ENCODE results near the gene TMEM183A. TPM values are rescaled to one million over a fixed set of nuclear protein-coding genes. Genes with fewer than 3 reads are reported as not detected.

TMEM183A gene
- total RNA-seq, 1 experiment from 2014 or later, result 119 TPM

- Histone ChIP-seq H3K9ac (ENCODE audit: low read length) (no peak overlapping the region), H3K9me3 (ENCODE audit: low read length) (no peaks in the 10 kb centered on the region), H4K20me1 (ENCODE audit: low read length) (no peaks in the 10 kb centered on the region), H3K9me2 (replicated peaks; ENCODE audit: low read length) (no peaks in the 10 kb centered on the region), H3K4me3 (ENCODE audit: low read length) (no peak overlapping the region), H3K4me1 (ENCODE audit: insufficient read depth, low read length) (no peaks in the 10 kb centered on the region), H3F3A (ENCODE audit: low read length, unreplicated experiment) (no peaks in the 10 kb centered on the region), H3K27ac (ENCODE audit: low read length) (no peak overlapping the region), H3K27me3 (ENCODE audit: low read length) (no peaks in the 10 kb centered on the region), H3K4me2 (ENCODE audit: low read length) (no peak overlapping the region), H3K36me3 (ENCODE audit: low read depth, low read length) (no peaks in the 10 kb centered on the region), H2AFZ (ENCODE audit: low read length) (no peak overlapping the region), H3K79me2 (ENCODE audit: low read length) (no peaks in the 10 kb centered on the region)
- POLR2A ChIA-PET (ENCODE audit: unreplicated experiment), result no interaction called here
- no peak for ATAC-seq
- TF ChIP-seq EZH2phosphoT487 (IDR thresholded peaks at IDR 0.05; ENCODE audit: borderline replicate concordance, low read length) (no peak), EZH2 (IDR thresholded peaks at IDR 0.05; ENCODE audit: low read length, unreplicated experiment) (no peak), CTCF (conservative IDR thresholded peaks at IDR 0.05; ENCODE audit: low read depth, low read length) (no peak)
- intact Hi-C loops (cut with micrococcal nuclease), result no loop called here
- DNase-seq, result no peak
- no TSS peak for BruUV-seq (replicated peaks)
- CTCF ChIA-PET, result no interaction called here
Observed at GRCh38 chr1:203066965-203067364, 59.8 kb downstream of the TMEM183A start.

GRCh38 chr1:203069030-203069747, 62.0 kb downstream of the TMEM183A start:
- no peak for DNase-seq
- H3K79me2 ChIP-seq (ENCODE audit: low read length), result no peaks in the 10 kb centered on the region
- H3K4me3 ChIP-seq (ENCODE audit: low read length), result no peak overlapping the region
- intact Hi-C loops (cut with micrococcal nuclease), result no loop called here
- no peaks in the 10 kb centered on the region for H3K9me3 ChIP-seq (ENCODE audit: low read length)
- no peaks in the 10 kb centered on the region for H3K4me1 ChIP-seq (ENCODE audit: insufficient read depth, low read length)
- ChIA-PET POLR2A (ENCODE audit: unreplicated experiment) (no interaction called here), CTCF (interaction anchor here (0.6 kb wide), 1 partner anchor 58 kb away, joined by 7 read pairs; no protein-coding TSS in a partner anchor)
- H3K27ac ChIP-seq (ENCODE audit: low read length), result no peak overlapping the region
- no peak overlapping the region for H2AFZ ChIP-seq (ENCODE audit: low read length)
- TF ChIP-seq EZH2 (IDR thresholded peaks at IDR 0.05; ENCODE audit: low read length, unreplicated experiment) (no peak), CTCF (conservative IDR thresholded peaks at IDR 0.05; ENCODE audit: low read depth, low read length) (no peak), EZH2phosphoT487 (IDR thresholded peaks at IDR 0.05; ENCODE audit: borderline replicate concordance, low read length) (no peak)
- no TSS peak for BruUV-seq (replicated peaks)
- H3K36me3 ChIP-seq (ENCODE audit: low read depth, low read length), result no peaks in the 10 kb centered on the region
- H3K27me3 ChIP-seq (ENCODE audit: low read length), result no peaks in the 10 kb centered on the region
- H3K4me2 ChIP-seq (ENCODE audit: low read length), result no peak overlapping the region
- H3K9ac ChIP-seq (ENCODE audit: low read length), result no peak overlapping the region
- no peaks in the 10 kb centered on the region for H4K20me1 ChIP-seq (ENCODE audit: low read length)
- H3K9me2 ChIP-seq (replicated peaks; ENCODE audit: low read length), result no peaks in the 10 kb centered on the region
- no peaks in the 10 kb centered on the region for H3F3A ChIP-seq (ENCODE audit: low read length, unreplicated experiment)
- no peak for ATAC-seq

- TF ChIP-seq EZH2 (IDR thresholded peaks at IDR 0.05; ENCODE audit: low read length, unreplicated experiment) (no peak), CTCF (conservative IDR thresholded peaks at IDR 0.05; ENCODE audit: low read depth, low read length) (no peak), EZH2phosphoT487 (IDR thresholded peaks at IDR 0.05; ENCODE audit: borderline replicate concordance, low read length) (no peak)
- no peaks in the 10 kb centered on the region for H3K27me3 ChIP-seq (ENCODE audit: low read length)
- CTCF ChIA-PET, result no interaction called here
- no peak overlapping the region for H3K4me2 ChIP-seq (ENCODE audit: low read length)
- no TSS peak for BruUV-seq (replicated peaks)
- no peaks in the 10 kb centered on the region for H3K36me3 ChIP-seq (ENCODE audit: low read depth, low read length)
- no peak overlapping the region for H3K9ac ChIP-seq (ENCODE audit: low read length)
- no peak overlapping the region for H2AFZ ChIP-seq (ENCODE audit: low read length)
- no peaks in the 10 kb centered on the region for H4K20me1 ChIP-seq (ENCODE audit: low read length)
- H3F3A ChIP-seq (ENCODE audit: low read length, unreplicated experiment), result no peaks in the 10 kb centered on the region
- intact Hi-C loops (cut with micrococcal nuclease), result no loop called here
- POLR2A ChIA-PET (ENCODE audit: unreplicated experiment), result no interaction called here
- no peaks in the 10 kb centered on the region for H3K79me2 ChIP-seq (ENCODE audit: low read length)
- DNase-seq (no peak), ATAC-seq (no peak)
- no peak overlapping the region for H3K4me3 ChIP-seq (ENCODE audit: low read length)
- no peaks in the 10 kb centered on the region for H3K9me2 ChIP-seq (replicated peaks; ENCODE audit: low read length)
- no peak overlapping the region for H3K27ac ChIP-seq (ENCODE audit: low read length)
- no peaks in the 10 kb centered on the region for H3K4me1 ChIP-seq (ENCODE audit: insufficient read depth, low read length)
- no peaks in the 10 kb centered on the region for H3K9me3 ChIP-seq (ENCODE audit: low read length)
Observed at GRCh38 chr1:203072002-203072602, 64.9 kb downstream of the TMEM183A start.

All from PC-3 (cell line).